Fibroblast of skin of right biceps (primary cell): ENCODE measurements around the gene HIP1.
A peak's percentile ranks its signal among the peaks of the same experiment; 100 is the strongest.
"Not testable (repeated sequence)": the region's sequence is repeated elsewhere in the genome, so short reads cannot be mapped to it uniquely, and the experiment has no call there.

ENCODE experiments used
- DNase-seq: peaks from one replicate; pipeline ENCODE4 v3.0.0-alpha.2; 2013

HIP1 gene

DNA sequence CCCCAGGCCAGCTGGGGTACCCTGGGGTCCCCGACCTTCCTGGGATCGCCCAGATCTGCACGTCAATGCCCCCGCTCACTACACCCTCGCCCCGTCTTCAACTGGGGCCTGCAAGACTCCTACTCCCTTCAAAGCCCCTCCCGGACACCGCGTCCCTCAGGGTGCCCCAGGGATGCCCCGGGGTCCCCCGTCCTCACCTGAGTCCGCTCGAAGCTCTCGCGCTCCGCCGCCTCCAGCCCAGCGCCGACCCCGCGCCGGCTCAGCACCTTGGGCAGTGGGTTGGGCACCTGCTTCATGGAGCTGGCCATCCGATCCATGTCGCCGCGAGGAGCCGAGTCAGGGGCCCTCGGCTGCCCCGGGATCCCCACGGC is at the start of gene HIP1:
Gene HIP1, minus strand, starts transcription at position 338 of the 371 bp plus-strand sequence. Its CDS starts 21 bp downstream, at position 317.
- DNase-seq = no peak

GRCh38 chr7:75788154-75788847 is 49.6 kb upstream of the HIP1 start:
- not testable (repeated sequence) for DNase-seq

- not testable (repeated sequence) for DNase-seq
Observed at GRCh38 chr7:75783058-75783457, 44.3 kb upstream of the HIP1 start.

DNA sequence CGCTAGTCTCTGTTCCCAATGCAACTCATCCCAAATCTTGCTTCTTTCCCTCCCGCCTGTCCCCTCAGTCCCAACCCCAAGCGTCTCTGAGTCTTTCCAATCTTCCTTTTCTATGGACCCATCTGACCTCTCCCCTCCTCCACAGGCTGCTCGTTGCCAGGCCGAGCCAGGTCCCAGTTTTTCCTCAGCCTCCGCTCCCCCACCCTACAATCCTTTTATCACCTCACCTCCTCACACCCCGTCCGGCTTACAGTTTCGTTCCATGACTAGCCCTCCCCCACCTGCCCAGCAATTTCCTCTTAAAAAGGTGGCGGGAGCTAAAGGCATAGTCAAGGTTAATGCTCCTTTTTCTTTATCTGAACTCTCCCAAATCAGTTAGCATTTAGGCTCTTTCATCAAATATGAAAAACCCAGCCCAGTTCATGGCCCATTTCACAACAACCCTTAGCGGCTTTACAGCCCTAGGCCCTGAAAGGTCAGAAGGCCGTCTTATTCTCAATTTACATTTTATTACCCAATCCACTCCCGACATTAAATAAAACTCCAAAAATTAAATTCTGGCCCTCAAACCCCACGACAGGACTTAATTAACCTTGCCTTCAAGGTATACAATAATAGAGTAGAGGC is 42.0 kb upstream of the HIP1 start:
- not testable (repeated sequence) for DNase-seq

DNA sequence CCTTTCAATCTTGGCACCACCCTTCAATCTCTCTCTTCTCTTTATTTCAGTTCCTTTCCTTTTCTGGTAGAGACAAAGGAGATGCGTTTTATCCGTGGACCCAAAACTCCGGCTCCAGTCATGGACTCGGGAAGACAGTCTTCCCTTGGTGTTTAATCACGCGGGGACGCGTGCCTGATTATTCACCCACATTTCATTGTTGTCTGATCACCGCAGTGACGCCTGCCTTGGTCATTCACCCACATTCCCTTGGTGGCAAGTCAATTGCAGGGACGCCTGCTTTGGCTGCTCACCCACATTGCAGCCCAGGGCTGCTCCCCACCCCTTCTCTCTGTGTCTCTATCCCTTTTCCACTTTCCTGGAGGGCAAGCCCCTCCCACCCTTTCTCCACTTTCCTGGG is 40.8 kb upstream of the HIP1 start:
- peak; percentile 53 for DNase-seq

- DNase-seq = not testable (repeated sequence)
Observed at GRCh38 chr7:75779035-75779434, 40.3 kb upstream of the HIP1 start.

- DNase-seq = peak; percentile 96
Observed at GRCh38 chr7:75776295-75776971, 37.7 kb upstream of the HIP1 start.

- DNase-seq = not testable (repeated sequence)
Observed at GRCh38 chr7:75773958-75774357, 35.2 kb upstream of the HIP1 start.

GRCh38 chr7:75772081-75773077 is 33.6 kb upstream of the HIP1 start, which contains the start of gene CCL26:
TSS of gene CCL26 (minus strand) at chr7:75772211. CDS start at chr7:75772176, 35 bp downstream.
- peak; percentile 96 for DNase-seq

DNA sequence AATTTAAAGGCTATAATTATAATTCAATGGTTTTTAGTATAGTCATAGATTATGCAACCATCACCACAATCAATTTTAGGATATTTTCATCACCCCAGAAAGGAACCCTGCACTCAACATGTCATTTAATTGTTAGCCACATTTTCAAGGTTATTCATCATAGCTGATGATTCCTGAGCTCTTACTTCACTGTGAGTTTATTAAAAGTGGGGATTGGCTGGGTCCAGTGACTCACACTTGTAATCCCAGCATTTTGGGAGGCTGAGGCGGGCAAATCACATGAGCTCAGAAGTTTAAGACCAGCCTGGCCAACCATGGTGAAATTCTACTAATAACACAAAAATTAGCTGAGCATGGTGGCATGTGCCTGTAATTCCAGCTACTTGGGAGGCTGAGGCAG is 32.5 kb upstream of the HIP1 start:
- DNase-seq = peak; percentile 94

GRCh38 chr7:75762350-75762917 is 23.7 kb upstream of the HIP1 start:
- DNase-seq = peak; percentile 70

- not testable (repeated sequence) for DNase-seq
Observed at GRCh38 chr7:75761801-75762200, 23.1 kb upstream of the HIP1 start.

DNA sequence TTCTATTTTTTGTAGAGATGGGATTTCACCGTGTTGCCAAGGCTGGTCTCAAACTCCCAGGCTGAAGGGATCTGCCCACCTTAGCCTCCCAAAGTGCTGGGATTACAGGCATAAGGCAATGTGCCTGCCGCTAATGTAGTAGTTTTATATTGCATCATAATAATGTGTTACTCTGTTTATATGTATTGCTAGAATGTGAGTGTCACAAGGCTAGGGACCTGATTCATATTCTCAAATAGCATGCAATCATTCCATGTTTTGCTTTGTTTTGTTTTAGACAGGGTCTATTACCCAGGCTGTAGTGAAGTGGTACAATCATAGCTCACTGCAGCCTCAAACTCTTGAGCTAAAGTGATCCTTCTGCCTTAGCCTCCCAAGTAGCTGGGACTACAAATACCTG is 19.8 kb upstream of the HIP1 start:
- peak; percentile 33 for DNase-seq

GRCh38 chr7:75757860-75758259 is 19.1 kb upstream of the HIP1 start:
- DNase-seq = no peak

GRCh38 chr7:75756991-75757676 is 18.4 kb upstream of the HIP1 start:
- DNase-seq = peak; percentile 42

DNA sequence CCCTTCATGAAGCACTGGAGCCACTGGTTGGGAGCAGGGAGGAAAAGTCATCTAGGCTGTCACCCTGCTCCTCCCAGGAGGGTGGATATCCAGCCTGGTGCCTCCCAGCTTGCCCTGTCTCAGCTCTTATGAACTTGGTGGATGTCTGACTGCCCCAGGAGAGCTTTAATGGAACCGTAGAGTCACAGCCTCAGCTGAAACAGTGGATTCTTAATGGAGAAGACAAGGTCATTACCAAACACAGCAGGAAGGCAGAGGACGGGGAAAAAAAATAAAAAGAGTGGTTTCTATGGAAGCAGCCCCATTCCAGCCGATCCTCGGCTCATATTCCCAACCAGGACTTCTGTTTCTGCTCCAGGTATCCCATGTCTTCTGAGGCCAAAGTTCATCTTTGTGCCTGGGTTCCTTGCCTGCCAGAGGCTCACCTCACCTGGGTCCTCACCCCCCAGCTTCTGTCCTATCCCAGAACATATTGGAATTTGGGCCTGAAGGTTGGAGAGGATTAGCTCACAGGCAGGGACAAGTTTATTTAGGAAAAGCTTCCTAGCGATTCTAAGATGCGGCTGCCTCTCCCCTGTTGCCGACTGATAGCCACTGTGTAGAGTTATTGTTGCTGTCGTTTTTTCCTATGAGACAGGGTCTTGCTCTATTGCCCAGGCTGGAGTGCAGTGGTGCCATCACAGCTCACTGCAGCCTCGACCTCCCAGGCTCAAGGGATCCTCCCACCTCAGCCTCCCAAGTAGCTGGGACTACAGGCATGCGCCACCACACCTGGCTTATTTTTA is 17.7 kb upstream of the HIP1 start:
- DNase-seq = no peak

GRCh38 chr7:75743455-75743859 is 4.7 kb upstream of the HIP1 start:
- no peak for DNase-seq

DNA sequence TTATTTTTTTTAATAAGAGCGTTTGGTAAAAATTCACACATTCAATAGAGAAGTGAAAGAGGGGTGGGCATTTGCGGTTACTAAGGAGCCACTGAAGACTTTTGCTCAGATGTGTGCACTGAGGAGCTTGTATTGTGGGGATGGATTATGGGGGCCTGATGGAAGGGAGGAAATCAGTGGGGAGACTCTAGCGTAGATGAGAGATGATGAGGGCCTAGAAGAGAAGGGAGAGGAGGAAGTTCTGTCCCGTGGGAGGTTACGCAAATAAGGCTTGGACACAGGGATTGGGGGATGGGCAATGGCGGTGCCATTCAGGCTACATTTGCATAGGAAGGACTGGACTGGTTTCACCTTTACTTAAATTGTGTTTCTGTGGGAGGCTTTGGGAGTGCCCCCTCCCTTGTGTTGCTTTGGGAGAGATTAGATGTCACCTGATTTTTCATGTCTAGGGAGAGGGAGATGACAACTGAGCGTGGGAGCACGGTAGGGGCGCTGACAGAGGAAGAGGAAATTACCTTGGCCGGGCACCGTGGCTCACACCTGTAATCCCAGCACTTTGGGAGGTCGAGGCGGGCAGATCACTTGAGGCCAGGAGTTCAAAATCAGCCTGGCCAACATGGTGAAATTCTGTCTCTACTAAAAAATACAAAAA is 2.2 kb upstream of the HIP1 start:
- no peak for DNase-seq

DNA sequence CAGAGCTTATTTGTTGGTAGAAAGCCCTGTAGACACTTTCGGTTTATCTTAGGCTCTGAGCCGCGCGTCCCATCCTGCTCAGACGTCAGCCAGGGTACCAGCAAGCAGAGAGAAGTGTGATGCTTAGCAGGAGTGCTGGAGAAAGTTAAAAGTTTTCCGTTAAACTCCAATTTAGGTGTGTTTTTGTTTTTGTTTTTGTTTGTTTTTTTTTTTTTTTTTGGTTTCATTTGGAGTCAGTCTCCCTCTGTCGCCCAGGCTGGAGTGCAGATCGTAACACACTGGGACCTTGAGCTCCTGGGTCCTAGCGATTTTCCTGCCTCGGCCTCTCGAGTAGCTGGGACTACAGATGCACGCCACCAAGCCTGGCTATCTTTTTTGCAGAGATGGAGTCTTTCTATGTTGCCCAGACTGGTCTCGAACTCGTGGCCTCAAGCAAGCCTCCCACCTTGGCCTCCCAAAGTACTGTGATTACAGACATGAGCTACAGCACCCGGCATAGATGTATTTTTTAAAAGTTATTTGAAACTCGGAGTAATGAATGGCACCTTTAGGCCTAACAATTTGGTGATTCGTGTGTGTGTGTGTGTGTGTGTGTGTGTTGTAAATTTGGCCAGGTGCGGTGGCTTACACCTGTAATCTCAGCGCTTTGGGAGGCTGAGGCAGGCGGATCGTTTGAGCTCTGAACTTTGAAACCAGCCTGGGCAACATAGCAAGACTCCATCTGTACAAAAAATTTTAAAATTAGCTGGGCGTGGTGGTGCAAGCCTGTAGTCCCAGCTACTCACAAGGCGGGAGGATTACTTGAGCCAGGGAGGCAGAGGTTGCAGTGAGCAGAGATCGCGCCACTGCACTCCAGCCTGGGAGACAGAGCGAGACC is 1.3 kb upstream of the HIP1 start:
- no peak for DNase-seq
